ENCODE measurements around the gene OR52K1.
A peak's percentile ranks its signal among the peaks of the same experiment; 100 is the strongest.
"Not testable (repeated sequence)": the region's sequence is repeated elsewhere in the genome, so short reads cannot be mapped to it uniquely, and the experiment has no call there.

Gene OR52K1
- total RNA-seq: 0 to 8.6 (median 0.34) reads per million in 18 experiments

- peak; percentile 85 to 88 for DNase-seq
These were observed at the start of gene OR52K1 for GRCh38 chr11:4482445-4482844. OR52K1 (plus strand) TSS chr11:4482646; CDS start chr11:4488901, 6,255 bp downstream.

- DNase-seq: peak; percentile 58 to 67
These were observed 48.6 kb upstream of the OR52K1 start for GRCh38 chr11:4433856-4434255.

GRCh38 chr11:4436411-4436810, 46.0 kb upstream of the OR52K1 start:
- DNase-seq: peak; percentile 43 to 72

GRCh38 chr11:4441515-4441914, 40.9 kb upstream of the OR52K1 start:
- DNase-seq: peak; percentile 79 to 91

DNA sequence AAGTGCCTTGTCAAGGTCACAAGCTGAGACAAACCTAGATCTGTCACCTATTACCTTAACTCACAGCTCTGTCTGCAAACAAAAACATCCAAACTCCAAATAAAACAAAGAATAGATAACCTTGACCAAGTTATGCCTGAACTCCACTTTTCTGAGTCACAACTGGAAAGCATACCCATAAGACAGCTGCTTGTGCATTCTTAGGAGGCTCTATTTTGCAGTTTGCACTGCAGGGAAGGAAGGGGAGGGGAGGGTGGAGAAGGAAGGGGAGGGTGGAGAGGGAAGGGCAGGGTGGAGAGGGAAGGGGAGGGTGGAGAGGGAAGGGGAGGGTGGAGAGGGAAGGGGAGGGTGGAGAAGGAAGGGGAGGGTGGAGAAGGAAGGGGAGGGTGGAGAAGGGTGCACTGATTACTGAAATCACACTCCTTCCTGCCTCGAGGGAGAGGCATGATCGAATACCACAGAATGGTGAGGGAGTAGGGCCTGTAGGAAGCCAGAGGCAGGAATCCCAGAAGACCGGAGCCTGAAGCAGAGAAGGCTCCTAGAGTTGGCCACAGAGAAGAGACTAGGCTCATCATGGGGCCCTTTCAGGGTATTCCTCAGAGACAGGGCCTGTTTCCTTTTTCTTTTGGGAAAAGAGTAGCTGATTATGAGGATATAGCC, 39.1 kb upstream of the OR52K1 start:
- peak; percentile 24 to 28 for DNase-seq

- DNase-seq: no peak
These were observed 33.5 kb upstream of the OR52K1 start, which contains the start of gene OR52K2 for GRCh38 chr11:4448995-4449394. OR52K2 (plus strand) TSS chr11:4449295; CDS start chr11:4449340, 45 bp downstream.

DNA sequence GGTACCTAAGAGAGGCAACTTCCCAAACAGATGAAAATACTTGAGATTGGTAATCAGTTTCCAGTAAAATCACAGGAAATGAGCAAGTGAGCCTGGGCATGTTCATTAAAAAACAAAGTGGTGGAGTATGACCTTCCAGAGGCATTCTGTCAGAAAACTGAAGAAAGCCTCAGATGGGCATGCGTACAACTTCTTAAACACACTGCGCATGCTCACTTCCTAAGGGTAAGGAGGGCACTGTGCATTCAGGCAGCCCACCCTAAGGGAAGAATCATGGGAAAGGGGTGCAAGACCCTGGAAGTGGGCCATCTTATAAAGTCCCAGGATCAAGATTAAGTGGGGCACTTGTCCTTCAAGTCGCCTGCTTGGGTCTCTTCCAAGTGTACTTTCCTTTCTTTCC, 29.3 kb upstream of the OR52K1 start:
- DNase-seq: no peak

DNA sequence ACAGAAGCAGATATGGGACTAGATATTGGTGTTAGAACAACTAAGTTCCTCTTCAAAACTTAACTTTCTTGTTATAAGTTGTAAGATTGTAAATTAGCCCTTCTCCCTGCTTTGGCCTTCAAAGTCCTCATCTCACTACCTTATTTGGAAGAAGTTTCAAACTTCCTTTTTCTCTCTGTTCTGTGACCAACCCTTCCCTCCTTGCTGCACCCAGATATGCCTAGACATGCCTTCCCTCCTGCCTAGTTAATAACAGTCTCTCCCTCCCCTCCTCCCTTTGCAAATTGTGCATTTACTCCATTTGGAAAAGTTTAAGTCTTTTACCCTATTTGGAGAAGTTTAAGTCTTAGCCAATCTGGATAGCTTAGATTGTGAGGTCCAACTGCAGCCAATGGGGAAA, 28.4 kb upstream of the OR52K1 start:
- peak; percentile 13 to 70 for DNase-seq

DNA sequence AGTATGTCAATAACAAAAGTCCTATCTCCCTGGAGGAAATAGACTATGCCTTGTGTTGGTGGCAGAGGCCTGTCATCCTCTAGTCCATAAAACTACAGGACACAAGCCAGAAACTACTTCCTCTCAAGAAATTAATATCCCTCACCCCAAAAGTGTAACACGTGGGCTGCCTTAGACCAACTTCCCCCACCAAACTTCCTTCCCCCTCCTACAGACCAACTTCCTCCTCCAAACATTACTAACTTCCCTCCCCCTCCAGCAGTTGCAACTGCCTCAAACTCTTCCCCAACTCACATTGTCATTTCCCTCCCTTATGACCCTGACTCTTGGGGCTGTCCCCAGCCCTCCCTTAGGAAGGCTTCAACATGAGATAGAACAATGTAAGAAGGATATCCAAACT, 27.0 kb upstream of the OR52K1 start:
- peak; percentile 94 to 97 for DNase-seq

DNA sequence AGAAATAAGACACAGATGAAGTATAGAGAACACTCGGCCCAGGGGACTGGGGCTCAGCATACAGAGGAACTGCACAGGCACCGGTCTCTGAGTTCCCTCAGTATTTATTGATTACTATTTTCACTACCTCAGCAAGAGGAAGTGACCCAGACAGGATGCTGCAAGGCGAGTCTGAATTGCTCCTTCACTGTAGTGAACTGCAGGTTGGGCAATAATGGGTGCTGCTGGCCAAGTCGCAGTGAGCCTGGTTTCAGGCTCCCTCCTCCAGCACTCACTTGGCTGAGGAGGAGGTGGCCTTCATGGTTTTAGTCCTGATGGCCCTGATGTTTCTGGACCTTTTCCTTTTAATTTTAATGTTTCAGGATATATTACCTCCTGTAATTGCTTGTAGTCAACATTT, 22.9 kb upstream of the OR52K1 start:
- DNase-seq: peak; percentile 79 to 82

- DNase-seq: no peak
These were observed 22.3 kb upstream of the OR52K1 start for GRCh38 chr11:4460151-4460550.

- no peak for DNase-seq
These were observed 18.0 kb upstream of the OR52K1 start for GRCh38 chr11:4464216-4465159.

DNA sequence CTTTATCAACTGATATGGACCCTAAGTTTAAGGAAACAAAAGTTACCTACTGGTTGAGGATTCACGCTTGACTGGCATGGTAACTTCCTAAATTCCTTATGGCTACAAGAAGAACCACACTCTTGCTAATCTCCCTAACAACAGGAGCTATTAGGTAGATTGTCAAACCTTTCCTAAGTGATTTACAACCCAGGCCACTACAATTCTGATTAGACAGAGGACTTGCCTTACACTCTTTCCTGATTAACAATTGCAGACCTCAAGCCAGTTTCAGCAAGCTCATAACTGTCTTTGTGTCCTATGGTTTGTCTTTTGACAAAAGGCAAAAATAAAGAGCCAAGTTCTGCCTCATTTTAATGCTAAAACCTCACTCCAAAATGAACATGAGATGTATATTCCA, 17.0 kb upstream of the OR52K1 start:
- no peak for DNase-seq

GRCh38 chr11:4466131-4466870, 16.1 kb upstream of the OR52K1 start:
- no peak for DNase-seq

- no peak for DNase-seq
These were observed 15.5 kb upstream of the OR52K1 start for GRCh38 chr11:4466871-4467442.

- DNase-seq: peak; percentile 28 to 52
These were observed 14.4 kb upstream of the OR52K1 start for GRCh38 chr11:4467811-4468606.

DNA sequence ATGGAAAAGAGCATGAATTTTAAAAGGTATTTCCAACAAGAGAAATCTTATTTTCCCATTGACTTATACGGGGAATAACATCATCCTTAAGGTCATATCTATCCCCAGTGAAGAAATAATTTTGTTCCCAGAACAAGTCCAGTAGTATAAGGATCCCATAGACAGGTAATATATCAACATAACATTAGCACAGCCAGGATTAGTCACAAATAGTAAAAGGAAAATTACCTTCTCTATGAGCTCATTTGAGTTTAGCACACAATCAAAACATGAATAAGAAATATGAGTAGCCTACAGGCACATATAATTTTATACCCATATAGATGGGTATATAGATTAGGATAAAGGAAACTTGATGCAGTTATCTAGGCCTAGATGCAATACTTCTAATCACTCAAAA, 2.8 kb upstream of the OR52K1 start:
- no peak for DNase-seq

DNA sequence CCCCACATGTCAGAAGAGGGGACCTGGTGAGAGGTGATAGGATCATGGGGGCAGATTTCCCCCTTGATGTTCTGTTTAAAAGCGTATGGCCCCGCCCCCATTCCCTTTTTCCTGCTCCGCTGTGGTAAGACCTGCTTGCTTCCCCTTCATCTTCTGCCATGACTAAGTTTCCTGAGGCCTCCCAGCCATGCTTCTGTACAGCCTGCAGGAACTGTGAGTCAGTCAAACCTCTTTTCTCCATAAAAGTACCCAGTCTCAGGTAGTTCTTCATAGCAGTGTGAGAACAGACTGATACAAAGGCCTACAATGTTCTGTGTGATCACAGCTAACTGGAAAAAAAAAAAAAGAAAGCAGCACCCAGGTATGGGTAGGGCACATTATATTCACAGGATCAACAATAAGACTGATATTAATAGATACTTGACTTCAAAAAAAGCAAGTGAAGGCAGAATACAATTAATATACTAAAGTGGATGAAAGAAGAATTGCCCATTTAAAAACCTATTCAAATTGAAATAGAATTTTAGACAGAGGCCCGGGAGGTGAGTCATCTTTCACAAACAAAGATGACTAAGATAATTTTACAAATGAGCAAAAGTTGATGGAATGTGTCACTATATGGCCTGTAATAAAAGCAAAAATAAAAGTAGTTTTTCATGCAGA, 1.7 kb upstream of the OR52K1 start:
- DNase-seq: peak in 1 of 2 donors; percentile 21

- DNase-seq: no peak
These were observed 1.2 kb upstream of the OR52K1 start for GRCh38 chr11:4481240-4481582.

DNA sequence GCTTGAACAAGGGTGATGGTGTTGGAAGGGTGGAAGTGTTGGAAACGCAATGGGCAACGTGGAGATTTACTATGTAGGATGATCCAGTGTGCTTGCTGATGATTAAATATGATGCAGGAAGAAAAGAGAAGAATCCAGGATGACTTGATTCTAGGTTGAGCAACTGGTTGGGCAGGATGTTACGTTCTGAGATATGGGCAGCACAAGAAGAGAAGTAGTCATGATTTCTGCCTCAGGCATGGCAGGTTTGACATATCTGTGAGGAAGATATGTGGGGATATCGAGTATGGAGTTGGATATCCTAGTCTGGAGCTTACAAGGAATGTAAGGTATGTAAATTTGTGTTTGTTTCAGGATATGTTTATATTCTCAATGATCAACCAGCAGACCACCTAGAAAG, 1.9 kb downstream of the OR52K1 start:
- no peak for DNase-seq

GRCh38 chr11:4491405-4491804, 9.0 kb downstream of the OR52K1 start:
- DNase-seq: not testable (repeated sequence)
